ENCODE results near the gene DPP6.

Gene DPP6

DNA sequence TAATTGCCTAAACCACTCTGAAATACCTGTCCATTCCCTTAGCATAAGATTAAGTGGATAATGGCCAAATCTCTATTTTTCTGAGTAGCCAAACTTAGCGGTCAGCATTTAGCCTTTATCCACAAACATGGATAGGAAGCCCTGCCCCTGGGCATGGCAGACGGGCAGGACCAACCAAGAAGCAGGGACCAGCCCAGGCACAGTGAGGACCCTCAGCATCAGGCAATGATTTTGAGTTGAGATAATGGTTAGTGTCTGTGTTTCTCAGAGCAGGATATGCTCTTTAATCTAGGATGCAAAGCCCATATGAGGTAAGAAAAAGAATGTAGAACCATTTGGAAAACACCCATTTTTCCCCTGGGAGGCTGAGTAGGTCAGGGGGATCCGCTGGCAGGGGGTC lies 131.7 kb downstream of the DPP6 start:
- no peak for DNase-seq (ENCODE audit: low read depth)
- no peak overlapping the region for H3K4me3 ChIP-seq (ENCODE audit: low read depth, low read length)

GRCh38 chr7:154186811-154187210 lies 134.6 kb downstream of the DPP6 start:
- no peak overlapping the region for H3K4me3 ChIP-seq (ENCODE audit: low read depth, low read length)
- TF ChIP-seq MAX (IDR thresholded peaks at IDR 0.05; ENCODE audit: low read depth, low read length) = no peak
- TF ChIP-seq MYC (IDR thresholded peaks at IDR 0.05; ENCODE audit: low read depth, low read length) = no peak
- TF ChIP-seq POLR2A (IDR thresholded peaks at IDR 0.05; ENCODE audit: extremely low read depth, insufficient read length) = no peak
- TF ChIP-seq CTCF (IDR thresholded peaks at IDR 0.05; ENCODE audit: low read depth, low read length) = no peak
- DNase-seq (ENCODE audit: low read depth) = no peak

More for the DNA sequence above, 131.7 kb downstream of the DPP6 start:
- TF ChIP-seq CTCF (IDR thresholded peaks at IDR 0.05; ENCODE audit: low read depth, low read length) (no peak), MAX (IDR thresholded peaks at IDR 0.05; ENCODE audit: low read depth, low read length) (no peak), MYC (IDR thresholded peaks at IDR 0.05; ENCODE audit: low read depth, low read length) (no peak), POLR2A (IDR thresholded peaks at IDR 0.05; ENCODE audit: extremely low read depth, insufficient read length) (no peak)

- no peak for TF ChIP-seq MYC (IDR thresholded peaks at IDR 0.05; ENCODE audit: low read depth, low read length)
- no peak for TF ChIP-seq CTCF (IDR thresholded peaks at IDR 0.05; ENCODE audit: low read depth, low read length)
- no peak overlapping the region for H3K4me3 ChIP-seq (ENCODE audit: low read depth, low read length)
- no peak for DNase-seq (ENCODE audit: low read depth)
Observed at GRCh38 chr7:154188330-154188729, 136.1 kb downstream of the DPP6 start.

DNA sequence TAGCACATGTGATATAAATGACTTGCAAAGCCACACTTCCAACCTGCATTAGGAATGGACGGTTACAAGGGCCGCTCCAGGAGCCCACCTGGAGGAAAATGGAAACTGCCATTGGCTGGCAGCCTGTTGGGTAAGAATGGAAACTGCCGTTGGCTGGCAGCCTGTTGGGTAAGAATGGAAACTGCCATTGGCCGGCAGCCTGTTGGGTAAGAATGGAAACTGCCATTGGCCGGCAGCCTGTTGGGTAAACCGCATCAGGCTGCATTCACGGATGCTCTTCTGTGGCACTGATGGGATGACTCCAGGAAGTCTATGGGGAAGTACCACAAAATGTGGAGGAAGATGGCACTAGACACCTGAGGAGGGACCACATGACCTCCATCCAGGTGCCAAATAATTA lies 143.1 kb downstream of the DPP6 start:
- H3K4me3 ChIP-seq (ENCODE audit: low read depth, low read length) = no peak overlapping the region

DNA sequence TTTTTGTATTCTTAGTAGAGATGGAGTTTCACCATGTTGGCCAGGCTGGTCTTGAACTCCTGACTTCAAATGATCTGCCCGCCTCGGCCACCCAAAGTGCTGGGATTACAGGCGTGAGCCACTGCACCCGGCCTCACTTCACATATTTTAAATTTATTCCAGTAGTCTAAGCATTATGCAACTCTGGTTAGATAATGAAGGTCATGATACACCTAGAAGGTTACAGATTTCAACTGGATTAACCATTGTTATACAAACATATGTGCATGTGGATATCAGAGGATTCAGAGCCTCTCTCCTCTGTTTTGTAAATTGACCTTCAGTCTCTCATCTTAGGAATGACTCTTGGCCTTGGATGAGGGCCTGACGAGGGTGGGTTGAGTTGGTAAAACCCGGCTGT lies 146.3 kb downstream of the DPP6 start:
- no peak for DNase-seq (ENCODE audit: low read depth)
- no peak overlapping the region for H3K4me3 ChIP-seq (ENCODE audit: low read depth, low read length)
- TF ChIP-seq POLR2A (IDR thresholded peaks at IDR 0.05; ENCODE audit: extremely low read depth, insufficient read length) (no peak), MYC (IDR thresholded peaks at IDR 0.05; ENCODE audit: low read depth, low read length) (no peak), MAX (IDR thresholded peaks at IDR 0.05; ENCODE audit: low read depth, low read length) (no peak), CTCF (IDR thresholded peaks at IDR 0.05; ENCODE audit: low read depth, low read length) (no peak)

More for the DNA sequence above, 143.1 kb downstream of the DPP6 start:
- no peak for TF ChIP-seq CTCF (IDR thresholded peaks at IDR 0.05; ENCODE audit: low read depth, low read length)
- TF ChIP-seq MAX (IDR thresholded peaks at IDR 0.05; ENCODE audit: low read depth, low read length) = no peak
- TF ChIP-seq MYC (IDR thresholded peaks at IDR 0.05; ENCODE audit: low read depth, low read length) = no peak
- TF ChIP-seq POLR2A (IDR thresholded peaks at IDR 0.05; ENCODE audit: extremely low read depth, insufficient read length) = no peak
- no peak for DNase-seq (ENCODE audit: low read depth)

- DNase-seq (ENCODE audit: low read depth) = no peak
- TF ChIP-seq MYC (IDR thresholded peaks at IDR 0.05; ENCODE audit: low read depth, low read length) = no peak
- TF ChIP-seq MAX (IDR thresholded peaks at IDR 0.05; ENCODE audit: low read depth, low read length) = no peak
- TF ChIP-seq POLR2A (IDR thresholded peaks at IDR 0.05; ENCODE audit: extremely low read depth, insufficient read length) = no peak
- no peak for TF ChIP-seq CTCF (IDR thresholded peaks at IDR 0.05; ENCODE audit: low read depth, low read length)
- H3K4me3 ChIP-seq (ENCODE audit: low read depth, low read length) = no peak overlapping the region
Observed at GRCh38 chr7:154200241-154200640, 148.0 kb downstream of the DPP6 start.
